HepG2 (cell line): ENCODE results near the gene CIITA.

Experiments
- ATF7-NPFF ChIP-seq: sonication (generic); formaldehyde crosslinking; IDR thresholded peaks from 2 replicates; pipeline ENCODE4 v1.8.1; 2023; ENCODE audit warnings: mild to moderate bottlenecking, low read depth, missing genetic modification reagents, moderate library complexity
- NR3C1 ChIP-seq: sonication (generic); formaldehyde crosslinking; IDR thresholded peaks from 2 replicates; pipeline ENCODE4 v1.4.0; 2020; ENCODE audit warnings: missing genetic modification reagents
- SMARCC2 ChIP-seq: fragments of 450-650 bp; IDR thresholded peaks from 2 replicates; pipeline ENCODE4 v1.6.1; 2017; ENCODE audit warnings: antibody characterized with exemption, mild to moderate bottlenecking
- ZFP62 ChIP-seq: sonication (generic); formaldehyde crosslinking; IDR thresholded peaks from 2 replicates; pipeline ENCODE4 v1.4.0; 2020; ENCODE audit warnings: missing genetic modification reagents
- TF ChIP-seq, protein P1 (sequence below): sonication (generic); formaldehyde crosslinking; IDR thresholded peaks from 2 replicates; pipeline ENCODE4 v1.8.1; 2023; ENCODE audit warnings: missing genetic modification reagents, mild to moderate bottlenecking, borderline replicate concordance
- TF ChIP-seq, protein P2 (sequence below): sonication (generic); formaldehyde crosslinking; IDR thresholded peaks from 2 replicates; pipeline ENCODE4 v1.5.0; 2020; ENCODE audit warnings: mild to moderate bottlenecking, missing genetic modification reagents, moderate library complexity
- TF ChIP-seq, protein P3 (sequence below): sonication (generic); formaldehyde crosslinking; IDR thresholded peaks from 2 replicates; pipeline ENCODE4 v1.4.0; 2020; ENCODE audit warnings: missing genetic modification reagents, borderline replicate concordance

DNA sequence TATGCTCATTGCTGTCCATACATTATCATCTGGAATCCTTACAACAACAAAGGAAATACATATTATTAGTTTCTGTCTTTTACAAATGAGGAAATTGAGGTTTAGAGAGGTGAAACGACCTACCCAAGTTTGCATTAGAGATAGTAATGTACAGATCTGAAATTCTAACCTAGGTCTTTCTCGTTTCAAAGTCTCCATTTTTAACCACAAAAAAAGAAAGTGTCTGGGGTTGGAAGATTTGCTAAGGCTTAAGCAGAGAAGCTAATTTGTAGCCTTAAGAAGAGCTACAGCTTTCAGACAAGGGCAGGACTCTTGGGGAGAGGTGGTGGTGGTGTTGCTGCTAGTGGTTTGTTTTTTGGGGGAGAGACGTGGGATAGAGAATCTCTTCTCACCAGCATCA is 19.2 kb downstream of the CIITA start:
- TF ChIP-seq ATF7-NPFF (CRISPR knock-in tag) = no peak
- no peak for TF ChIP-seq SMARCC2
- no peak for TF ChIP-seq ZFP62 (CRISPR knock-in tag)
- TF ChIP-seq, protein P1, sequence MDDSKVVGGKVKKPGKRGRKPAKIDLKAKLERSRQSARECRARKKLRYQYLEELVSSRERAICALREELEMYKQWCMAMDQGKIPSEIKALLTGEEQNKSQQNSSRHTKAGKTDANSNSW = no peak
- no peak for TF ChIP-seq NR3C1 (CRISPR knock-in tag)
- TF ChIP-seq, protein P2, sequence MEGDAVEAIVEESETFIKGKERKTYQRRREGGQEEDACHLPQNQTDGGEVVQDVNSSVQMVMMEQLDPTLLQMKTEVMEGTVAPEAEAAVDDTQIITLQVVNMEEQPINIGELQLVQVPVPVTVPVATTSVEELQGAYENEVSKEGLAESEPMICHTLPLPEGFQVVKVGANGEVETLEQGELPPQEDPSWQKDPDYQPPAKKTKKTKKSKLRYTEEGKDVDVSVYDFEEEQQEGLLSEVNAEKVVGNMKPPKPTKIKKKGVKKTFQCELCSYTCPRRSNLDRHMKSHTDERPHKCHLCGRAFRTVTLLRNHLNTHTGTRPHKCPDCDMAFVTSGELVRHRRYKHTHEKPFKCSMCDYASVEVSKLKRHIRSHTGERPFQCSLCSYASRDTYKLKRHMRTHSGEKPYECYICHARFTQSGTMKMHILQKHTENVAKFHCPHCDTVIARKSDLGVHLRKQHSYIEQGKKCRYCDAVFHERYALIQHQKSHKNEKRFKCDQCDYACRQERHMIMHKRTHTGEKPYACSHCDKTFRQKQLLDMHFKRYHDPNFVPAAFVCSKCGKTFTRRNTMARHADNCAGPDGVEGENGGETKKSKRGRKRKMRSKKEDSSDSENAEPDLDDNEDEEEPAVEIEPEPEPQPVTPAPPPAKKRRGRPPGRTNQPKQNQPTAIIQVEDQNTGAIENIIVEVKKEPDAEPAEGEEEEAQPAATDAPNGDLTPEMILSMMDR (CRISPR knock-in tag) = no peak
- TF ChIP-seq, protein P3, sequence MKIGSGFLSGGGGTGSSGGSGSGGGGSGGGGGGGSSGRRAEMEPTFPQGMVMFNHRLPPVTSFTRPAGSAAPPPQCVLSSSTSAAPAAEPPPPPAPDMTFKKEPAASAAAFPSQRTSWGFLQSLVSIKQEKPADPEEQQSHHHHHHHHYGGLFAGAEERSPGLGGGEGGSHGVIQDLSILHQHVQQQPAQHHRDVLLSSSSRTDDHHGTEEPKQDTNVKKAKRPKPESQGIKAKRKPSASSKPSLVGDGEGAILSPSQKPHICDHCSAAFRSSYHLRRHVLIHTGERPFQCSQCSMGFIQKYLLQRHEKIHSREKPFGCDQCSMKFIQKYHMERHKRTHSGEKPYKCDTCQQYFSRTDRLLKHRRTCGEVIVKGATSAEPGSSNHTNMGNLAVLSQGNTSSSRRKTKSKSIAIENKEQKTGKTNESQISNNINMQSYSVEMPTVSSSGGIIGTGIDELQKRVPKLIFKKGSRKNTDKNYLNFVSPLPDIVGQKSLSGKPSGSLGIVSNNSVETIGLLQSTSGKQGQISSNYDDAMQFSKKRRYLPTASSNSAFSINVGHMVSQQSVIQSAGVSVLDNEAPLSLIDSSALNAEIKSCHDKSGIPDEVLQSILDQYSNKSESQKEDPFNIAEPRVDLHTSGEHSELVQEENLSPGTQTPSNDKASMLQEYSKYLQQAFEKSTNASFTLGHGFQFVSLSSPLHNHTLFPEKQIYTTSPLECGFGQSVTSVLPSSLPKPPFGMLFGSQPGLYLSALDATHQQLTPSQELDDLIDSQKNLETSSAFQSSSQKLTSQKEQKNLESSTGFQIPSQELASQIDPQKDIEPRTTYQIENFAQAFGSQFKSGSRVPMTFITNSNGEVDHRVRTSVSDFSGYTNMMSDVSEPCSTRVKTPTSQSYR = no peak
